AG09319 (cell line): ENCODE results near the gene TRIM44.
A peak's percentile ranks its signal among the peaks of the same experiment; 100 is the strongest.

Source experiments
- DNase-seq: peaks from one replicate; pipeline ENCODE4 v3.0.0-alpha.2; 2010; ENCODE audit warnings: low read depth; ENCODE audit errors: extremely low read depth
- CTCF ChIP-seq: IDR thresholded peaks from 2 replicates; pipeline ENCODE4 v1.5.1; 2011; ENCODE audit warnings: low read depth, mild to moderate bottlenecking, inconsistent platforms, low read length, moderate library complexity

Gene TRIM44

GRCh38 chr11:35786188-35786587 lies 123.6 kb downstream of the TRIM44 start:
- DNase-seq = no peak
- no peak for TF ChIP-seq CTCF

DNA sequence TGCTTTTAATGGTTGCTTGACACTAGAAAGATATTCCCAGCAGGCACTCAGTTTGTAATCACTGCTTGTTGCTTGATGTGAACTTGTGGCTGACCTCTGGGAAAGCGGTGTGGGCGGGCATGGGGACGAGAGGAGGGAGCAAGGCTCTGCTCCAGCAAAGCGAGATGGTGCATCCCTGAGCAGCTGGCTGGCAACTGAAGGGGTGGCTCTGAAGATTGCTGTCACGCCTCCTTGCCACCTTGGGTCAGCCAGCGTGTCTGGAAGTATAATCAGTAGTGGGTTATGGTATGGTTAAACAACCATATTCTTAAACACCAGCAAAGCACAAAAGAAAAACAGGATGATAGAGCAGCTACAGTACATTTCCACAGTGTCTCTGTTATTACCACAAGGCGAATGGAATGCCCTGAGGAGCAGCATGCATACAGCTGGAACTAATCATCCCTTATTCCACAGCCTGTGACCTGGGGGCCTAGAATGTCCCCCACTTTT lies 124.5 kb downstream of the TRIM44 start:
- no peak for TF ChIP-seq CTCF

GRCh38 chr11:35787626-35788025 lies 125.1 kb downstream of the TRIM44 start:
- no peak for DNase-seq
- no peak for TF ChIP-seq CTCF

More for the DNA sequence above, 124.5 kb downstream of the TRIM44 start:
- DNase-seq = peak; percentile 20

DNA sequence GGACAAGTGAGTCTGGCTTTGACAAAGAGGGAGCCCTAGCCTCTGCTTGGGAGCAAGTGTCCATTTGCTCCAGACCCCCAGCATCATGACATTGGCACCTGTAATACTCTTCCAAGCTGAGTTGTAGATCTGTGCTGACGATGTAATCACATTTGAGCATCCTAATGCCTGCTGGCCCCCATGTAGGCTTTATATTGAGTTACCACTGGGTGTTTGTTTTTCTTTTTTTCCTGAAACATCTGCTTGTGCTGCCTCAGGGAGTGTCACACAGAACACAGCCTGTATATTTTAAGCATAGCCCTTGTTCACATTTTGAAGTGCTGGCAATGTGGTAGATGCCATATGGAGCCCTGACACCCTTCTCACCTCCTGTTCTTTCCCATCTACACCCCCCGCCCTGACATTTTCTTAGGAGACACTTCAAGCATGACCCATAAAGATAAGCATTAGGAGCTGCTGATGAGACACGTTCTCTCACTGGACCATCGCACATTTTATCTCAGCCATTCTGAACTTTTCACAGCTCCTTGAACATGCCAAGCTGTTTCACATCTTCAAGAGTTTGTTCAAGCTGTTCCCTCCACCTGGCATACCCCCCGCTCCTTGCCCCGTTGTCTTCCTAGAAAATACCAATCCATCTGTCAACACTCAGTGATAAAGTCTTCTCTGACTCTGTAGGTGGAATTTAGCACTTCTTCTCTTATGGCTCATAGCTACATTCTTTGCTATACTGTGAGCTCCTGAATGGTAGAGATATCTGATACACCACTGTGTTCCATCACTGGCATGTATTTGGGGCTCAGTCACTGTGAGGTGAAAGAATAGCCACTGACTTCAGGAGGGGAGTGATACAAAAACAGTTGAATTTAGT lies 128.7 kb downstream of the TRIM44 start:
- DNase-seq = no peak
- no peak for TF ChIP-seq CTCF

- no peak for DNase-seq
- TF ChIP-seq CTCF = no peak
Observed at GRCh38 chr11:35792148-35792845, 129.7 kb downstream of the TRIM44 start.

DNA sequence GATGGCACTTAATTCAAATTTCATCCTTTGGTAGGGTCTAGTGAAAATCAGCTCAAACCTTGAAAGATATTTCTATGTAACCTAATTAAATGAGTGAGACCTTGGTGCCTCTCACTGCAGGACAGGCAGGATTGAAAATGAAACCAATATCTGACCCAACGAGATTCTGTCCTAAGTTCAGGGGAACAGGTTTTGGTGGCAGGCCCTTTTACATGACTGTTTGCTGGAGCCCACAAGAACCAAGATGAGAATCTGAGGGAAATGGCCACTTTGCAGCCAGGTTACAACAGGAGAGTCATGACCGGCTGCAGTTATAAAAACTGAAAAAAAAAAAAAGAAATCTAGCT lies 130.2 kb downstream of the TRIM44 start:
- no peak for TF ChIP-seq CTCF
- DNase-seq = no peak

- TF ChIP-seq CTCF = no peak
- DNase-seq = no peak
Observed at GRCh38 chr11:35794333-35794732, 131.8 kb downstream of the TRIM44 start.
